Loucy (cell line): ENCODE data around the gene TKT.

Source experiments
- CTCF ChIP-seq: fragments of 200-600 bp; sonication (generic); conservative IDR thresholded peaks from 2 replicates; pipeline ENCODE4 v1.5.1; 2014; ENCODE audit warnings: mild to moderate bottlenecking, antibody characterized with exemption, low read length
- EZH2phosphoT487 ChIP-seq: fragments of 200-600 bp; IDR thresholded peaks from 2 replicates; pipeline ENCODE4 v1.6.1; 2018; ENCODE audit warnings: antibody characterized with exemption, mild to moderate bottlenecking, moderate library complexity, borderline replicate concordance

- TF ChIP-seq CTCF (no peak), EZH2phosphoT487 (no peak)
Measured at GRCh38 chr3:53261712-53262111, 5.9 kb upstream of the TKT start.
